Measurements from ENCODE around the gene WWOX.

The WWOX gene

GRCh38 chr16:78895681-78896080 lies 796.2 kb downstream of the WWOX start:
- DNase-seq = no peak

DNA sequence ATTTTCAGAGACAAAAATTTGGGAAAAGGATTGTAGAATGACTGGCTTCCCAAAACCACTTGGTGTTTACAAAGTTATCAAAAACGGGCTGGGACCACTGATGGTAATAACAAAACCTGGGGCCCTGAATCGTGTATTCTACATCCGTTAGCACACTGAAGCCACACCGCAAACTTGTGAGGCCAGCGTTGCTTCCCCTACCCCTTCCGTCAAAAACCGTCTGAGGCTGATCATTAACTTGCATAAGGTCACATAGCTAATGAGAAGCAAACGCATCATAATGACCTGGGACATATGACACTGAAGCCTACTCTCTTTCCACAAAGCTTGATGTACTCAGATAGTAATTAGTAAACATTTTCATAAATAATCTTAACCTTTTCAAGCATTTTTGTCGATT lies 796.8 kb downstream of the WWOX start:
- DNase-seq = no peak

- DNase-seq = no peak
These were observed 797.8 kb downstream of the WWOX start for GRCh38 chr16:78897299-78897698.

DNA sequence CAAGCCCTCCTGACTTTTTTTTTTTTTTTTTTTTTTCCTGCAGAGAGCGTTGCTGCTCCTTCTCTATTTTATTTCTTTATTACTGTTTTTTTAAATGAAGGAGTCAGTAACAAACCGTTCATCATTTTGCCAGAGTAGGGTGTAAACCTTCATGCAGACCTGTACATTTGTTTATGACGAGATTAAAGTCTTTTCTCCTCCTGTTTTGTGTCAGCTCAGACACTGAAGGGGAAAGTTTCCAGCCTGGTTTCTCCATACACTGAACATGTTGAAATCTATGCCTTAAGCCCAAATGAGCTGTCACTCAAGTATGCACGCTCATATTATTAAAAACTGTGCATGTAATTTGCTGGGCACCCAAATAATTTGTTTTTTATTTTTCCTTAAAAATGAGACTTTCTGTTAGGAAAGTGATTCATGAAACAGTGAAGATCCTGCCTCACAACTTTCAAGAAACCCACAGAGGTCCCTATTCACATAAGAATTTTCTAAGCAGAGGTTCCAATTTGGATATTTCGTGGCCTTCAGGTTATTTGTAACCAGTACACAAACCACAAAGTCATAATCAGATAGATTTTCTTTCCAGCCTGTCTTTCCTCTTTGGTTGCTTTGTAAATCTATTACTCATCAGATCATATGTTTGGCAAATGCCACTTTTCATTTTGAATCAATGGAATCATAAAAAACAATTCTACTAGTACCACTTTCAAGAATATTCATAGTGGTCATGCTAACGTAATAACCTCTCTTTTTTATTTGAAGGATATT lies 800.8 kb downstream of the WWOX start:
- no peak for DNase-seq

- no peak for DNase-seq
These were observed 801.5 kb downstream of the WWOX start for GRCh38 chr16:78900966-78901365.

GRCh38 chr16:78902321-78902720 lies 802.9 kb downstream of the WWOX start:
- DNase-seq = no peak

GRCh38 chr16:78903237-78903636 lies 803.8 kb downstream of the WWOX start:
- no peak for DNase-seq

DNA sequence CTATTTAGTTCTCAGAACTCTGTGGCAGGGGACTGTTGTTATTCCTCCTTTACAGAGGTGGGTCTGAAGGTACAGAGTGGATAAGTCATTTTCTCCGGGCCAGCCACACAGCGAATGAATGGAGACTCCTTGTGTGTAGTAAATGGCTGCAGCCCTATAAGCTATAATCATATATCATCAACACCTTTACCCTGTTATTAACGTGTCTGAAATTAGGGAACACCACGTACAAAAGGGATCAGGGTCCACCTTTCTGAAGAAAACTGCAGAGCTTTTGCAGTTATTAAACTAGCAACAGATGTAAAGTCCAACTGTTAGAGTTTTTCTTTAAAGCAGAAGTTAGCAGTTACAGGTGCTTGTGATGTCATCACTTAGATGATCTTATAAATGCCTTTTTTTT lies 804.4 kb downstream of the WWOX start:
- DNase-seq = no peak

- no peak for DNase-seq
These were observed 806.7 kb downstream of the WWOX start for GRCh38 chr16:78906135-78906534.

DNA sequence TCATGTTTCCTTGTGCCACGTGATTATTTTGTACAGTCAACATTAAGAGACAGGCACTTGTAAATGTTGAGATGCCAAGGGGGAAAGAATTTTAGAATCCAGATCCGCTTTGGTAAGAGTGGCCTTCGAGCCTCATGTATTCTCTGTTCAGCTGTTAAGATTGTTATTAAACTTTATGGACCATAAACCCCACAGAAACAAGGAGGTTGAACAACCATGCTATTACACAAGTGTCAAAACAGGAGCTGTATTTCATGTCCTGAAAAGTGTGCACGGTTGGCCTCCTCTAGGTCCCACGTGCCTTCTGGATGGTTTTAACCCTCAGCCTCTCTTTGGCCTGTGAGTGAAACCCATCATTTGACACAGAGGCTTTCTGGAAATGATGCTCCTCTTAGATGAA lies 809.8 kb downstream of the WWOX start:
- no peak for DNase-seq

- DNase-seq = no peak
These were observed 816.4 kb downstream of the WWOX start for GRCh38 chr16:78915811-78916345.

GRCh38 chr16:78916928-78917545 lies 817.6 kb downstream of the WWOX start:
- no peak for DNase-seq

DNA sequence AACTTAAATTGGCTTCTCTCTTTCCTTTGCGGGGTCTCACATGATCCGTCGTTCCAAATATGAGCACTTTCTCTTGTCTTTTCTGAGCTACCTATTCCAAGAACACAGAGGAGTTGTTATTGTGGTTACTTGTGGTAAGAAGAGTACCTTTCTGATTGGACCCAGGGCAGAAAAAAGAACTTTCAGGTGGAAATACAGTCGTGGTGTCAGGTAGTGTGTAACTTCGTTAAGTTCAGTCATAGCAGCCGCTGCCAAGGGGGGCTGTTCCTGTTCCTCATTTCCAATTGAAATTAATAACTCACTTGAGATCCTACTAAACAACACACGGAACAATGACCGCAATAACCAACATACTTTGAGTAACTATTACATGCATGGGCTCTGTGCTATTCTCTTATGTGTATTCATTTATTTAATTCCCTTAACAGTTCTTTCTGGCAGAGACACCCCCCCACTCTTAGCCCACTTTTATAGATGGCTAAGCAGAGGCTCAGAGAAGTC lies 819.4 kb downstream of the WWOX start:
- DNase-seq = no peak

GRCh38 chr16:78919852-78920251 lies 820.4 kb downstream of the WWOX start:
- DNase-seq = no peak

GRCh38 chr16:78920621-78921020 lies 821.2 kb downstream of the WWOX start:
- no peak for DNase-seq

GRCh38 chr16:78925083-78925767 lies 825.8 kb downstream of the WWOX start:
- peak; percentile 52 for DNase-seq

- no peak for DNase-seq
These were observed 827.3 kb downstream of the WWOX start for GRCh38 chr16:78926723-78927210.

DNA sequence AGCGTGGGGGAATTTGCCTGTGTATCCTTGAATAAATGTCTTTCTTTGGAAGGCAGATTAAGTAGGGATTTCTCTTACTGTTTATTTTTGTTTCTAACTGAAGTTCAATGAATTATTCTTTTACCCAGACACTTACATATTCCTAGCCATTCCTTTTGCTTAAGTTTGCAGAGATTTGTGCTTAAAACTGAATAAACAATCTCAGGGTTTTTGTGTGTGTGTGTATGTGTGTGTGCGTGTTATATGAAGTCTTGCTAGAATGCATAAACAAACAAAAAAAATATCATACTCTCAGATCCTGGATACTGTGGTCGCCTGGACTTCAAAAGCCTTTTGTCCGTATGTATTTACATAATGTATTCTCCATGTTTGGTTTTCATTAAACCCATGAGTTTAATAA lies 828.3 kb downstream of the WWOX start:
- no peak for DNase-seq

GRCh38 chr16:78929841-78930240 lies 830.4 kb downstream of the WWOX start:
- no peak for DNase-seq

GRCh38 chr16:78930561-78930960 lies 831.1 kb downstream of the WWOX start:
- no peak for DNase-seq

DNA sequence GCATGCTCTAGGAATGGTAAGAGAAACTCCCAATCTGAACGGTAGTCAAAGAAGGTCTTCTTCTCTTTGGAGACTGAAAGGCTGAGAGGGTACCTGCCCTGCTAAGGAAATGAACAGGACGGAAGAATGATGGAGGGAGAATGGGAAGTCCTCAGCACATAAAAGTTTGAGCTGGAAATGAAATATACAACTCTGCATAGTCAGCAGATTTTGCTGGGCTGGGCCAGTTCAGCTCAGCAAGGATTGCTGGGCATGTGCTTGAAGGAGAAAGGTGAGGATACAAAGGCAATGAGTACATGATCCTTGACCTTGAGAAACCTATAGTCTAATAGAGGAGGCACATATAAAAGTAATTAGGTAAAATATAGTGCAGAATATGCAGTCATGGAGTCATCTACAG lies 831.8 kb downstream of the WWOX start:
- DNase-seq = no peak

- no peak for DNase-seq
These were observed 832.2 kb downstream of the WWOX start for GRCh38 chr16:78931678-78932077.

- no peak for DNase-seq
These were observed 833.0 kb downstream of the WWOX start for GRCh38 chr16:78932355-78932943.
